Upper lobe of right lung (tissue), 1 donor: ENCODE results near the gene NDRG3. TPM values are rescaled to one million over a fixed set of nuclear protein-coding genes. Genes with fewer than 3 reads are reported as not detected.

Experiments
- ATAC-seq: fragments of 200-7000 bp; cut with Tn5 transposase; one replicate; pipeline ENCODE4 v1.9.1; 2020; ENCODE audit warnings: mild to moderate bottlenecking, moderate library complexity
- DNase-seq: peaks from one replicate; pipeline ENCODE4 v3.0.0-alpha.2; 2020
- H3K27ac ChIP-seq: fragments of 200-600 bp; one replicate; pipeline ENCODE4 v1.8.0; 2022
- H3K27me3 ChIP-seq: fragments of 200-600 bp; one replicate; pipeline ENCODE4 v1.8.0; 2022; ENCODE audit warnings: mild to moderate bottlenecking
- H3K36me3 ChIP-seq: fragments of 200-600 bp; one replicate; pipeline ENCODE4 v1.8.0; 2022
- H3K4me1 ChIP-seq: fragments of 200-600 bp; one replicate; pipeline ENCODE4 v1.8.0; 2022
- H3K4me3 ChIP-seq: fragments of 200-600 bp; one replicate; pipeline ENCODE4 v1.8.0; 2022; ENCODE audit warnings: mild to moderate bottlenecking
- H3K9me3 ChIP-seq: fragments of 200-600 bp; one replicate; pipeline ENCODE4 v1.8.0; 2022
- intact Hi-C: fragments of 100-400 bp; cut with DNase I; formaldehyde crosslinking; loops from one replicate; pipeline ENCODE4 v1.11.0; 2022
- total RNA-seq: library from RNA; stranded (reverse); fragmentation: NEBNext Ultra II Directional; extraction: Animal tissue kit (Norgen Biotek cat#: 25700); gene quantifications from one replicate; pipeline ENCODE4 v1.2.1, GENCODE V29; 2021
- TF ChIP-seq, protein P1 (sequence below): fragments of 200-600 bp; IDR thresholded peaks from one replicate; pipeline ENCODE4 v1.8.0; 2022; ENCODE audit warnings: antibody characterized with exemption
- donor health status: DM: no; HTN: yes; CAD: no; lungs with severe emphysema.

NDRG3 gene
- total RNA-seq, 1 donor from 2014 or later: 30.3 TPM

DNA sequence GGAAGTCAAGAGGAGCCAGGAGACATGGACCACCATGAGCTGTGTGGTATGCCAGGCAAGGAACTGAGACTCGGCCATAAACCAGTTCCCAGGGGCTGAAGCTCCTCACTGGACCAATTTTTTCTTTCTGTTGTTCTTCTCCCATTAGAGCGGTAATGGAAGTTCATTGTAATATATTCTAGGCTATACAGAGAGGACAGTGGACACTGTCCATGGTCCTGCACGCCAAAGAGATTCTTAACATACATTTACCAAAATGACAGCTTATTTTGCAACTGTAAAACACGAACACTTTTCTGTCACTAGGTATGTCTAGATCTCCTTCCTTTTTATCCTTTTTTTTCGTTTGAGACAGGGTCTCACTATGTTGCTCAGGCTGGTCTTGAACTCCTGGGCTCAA lies 40.8 kb upstream of the NDRG3 start:
- H3K4me1 ChIP-seq: no peaks in the 10 kb centered on the region
- no peaks in the 10 kb centered on the region for H3K9me3 ChIP-seq
- no peak for DNase-seq
- no peak overlapping the region for H3K4me3 ChIP-seq
- no peaks in the 10 kb centered on the region for H3K27me3 ChIP-seq
- TF ChIP-seq, protein P1, sequence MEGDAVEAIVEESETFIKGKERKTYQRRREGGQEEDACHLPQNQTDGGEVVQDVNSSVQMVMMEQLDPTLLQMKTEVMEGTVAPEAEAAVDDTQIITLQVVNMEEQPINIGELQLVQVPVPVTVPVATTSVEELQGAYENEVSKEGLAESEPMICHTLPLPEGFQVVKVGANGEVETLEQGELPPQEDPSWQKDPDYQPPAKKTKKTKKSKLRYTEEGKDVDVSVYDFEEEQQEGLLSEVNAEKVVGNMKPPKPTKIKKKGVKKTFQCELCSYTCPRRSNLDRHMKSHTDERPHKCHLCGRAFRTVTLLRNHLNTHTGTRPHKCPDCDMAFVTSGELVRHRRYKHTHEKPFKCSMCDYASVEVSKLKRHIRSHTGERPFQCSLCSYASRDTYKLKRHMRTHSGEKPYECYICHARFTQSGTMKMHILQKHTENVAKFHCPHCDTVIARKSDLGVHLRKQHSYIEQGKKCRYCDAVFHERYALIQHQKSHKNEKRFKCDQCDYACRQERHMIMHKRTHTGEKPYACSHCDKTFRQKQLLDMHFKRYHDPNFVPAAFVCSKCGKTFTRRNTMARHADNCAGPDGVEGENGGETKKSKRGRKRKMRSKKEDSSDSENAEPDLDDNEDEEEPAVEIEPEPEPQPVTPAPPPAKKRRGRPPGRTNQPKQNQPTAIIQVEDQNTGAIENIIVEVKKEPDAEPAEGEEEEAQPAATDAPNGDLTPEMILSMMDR: no peak
- ATAC-seq: no peak
- intact Hi-C loops: no loop called here
- H3K36me3 ChIP-seq: peaks cover 45% of the 10 kb centered on the region
- no peak overlapping the region for H3K27ac ChIP-seq

DNA sequence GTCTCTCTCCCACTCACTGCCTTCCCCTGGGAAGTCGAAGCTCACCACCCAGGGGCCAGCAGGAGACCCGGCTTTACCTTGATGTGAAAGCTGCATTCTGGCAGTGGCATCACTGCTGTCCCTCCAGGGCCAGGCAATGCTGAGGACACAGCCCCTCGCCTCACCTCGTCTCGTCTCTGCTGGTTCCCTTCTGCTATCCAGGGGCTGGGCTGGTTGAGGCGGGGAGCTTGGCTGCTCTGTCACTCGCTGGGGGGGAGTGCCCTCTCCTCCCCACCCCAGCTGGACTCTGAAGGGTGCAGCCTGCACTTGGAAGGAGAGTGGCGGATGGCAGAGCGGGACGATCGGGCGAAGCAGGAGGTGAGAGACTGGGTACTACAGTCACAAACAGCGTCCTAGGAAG lies 40.4 kb upstream of the NDRG3 start:
- peaks cover 41% of the 10 kb centered on the region for H3K36me3 ChIP-seq
- DNase-seq: no peak

DNA sequence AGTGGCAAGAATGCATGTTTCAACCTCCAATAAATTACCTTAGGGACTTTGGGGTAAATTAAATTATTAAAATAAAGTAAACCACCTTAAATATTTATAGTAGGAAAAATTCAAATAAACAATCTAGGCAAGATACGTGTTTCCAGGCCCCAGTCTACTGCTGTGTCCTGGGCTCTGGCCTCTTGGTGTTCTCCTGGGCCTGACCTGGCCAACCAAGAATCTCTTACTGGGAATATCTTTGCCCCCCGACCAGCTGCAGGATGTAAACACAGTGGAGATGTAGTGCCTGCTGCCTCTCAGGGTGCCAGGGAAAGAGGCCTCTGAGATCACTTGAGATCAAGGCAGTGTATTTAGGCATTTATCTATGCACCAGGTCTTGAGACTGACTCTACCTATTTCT lies 39.4 kb upstream of the NDRG3 start:
- ATAC-seq: no peak
- intact Hi-C loops: no loop called here
- no peak for DNase-seq
- Histone ChIP-seq H3K36me3 (peaks cover 45% of the 10 kb centered on the region), H3K27ac (no peak overlapping the region), H3K9me3 (no peaks in the 10 kb centered on the region), H3K4me1 (no peaks in the 10 kb centered on the region), H3K27me3 (no peaks in the 10 kb centered on the region), H3K4me3 (no peak overlapping the region)
- TF ChIP-seq, protein P1: no peak

More for the DNA sequence above, 40.4 kb upstream of the NDRG3 start:
- Histone ChIP-seq H3K27me3 (no peaks in the 10 kb centered on the region), H3K4me1 (no peaks in the 10 kb centered on the region), H3K27ac (no peak overlapping the region), H3K4me3 (no peak overlapping the region), H3K9me3 (no peaks in the 10 kb centered on the region)
- intact Hi-C loops: no loop called here
- no peak for ATAC-seq
- TF ChIP-seq, protein P1: no peak

DNA sequence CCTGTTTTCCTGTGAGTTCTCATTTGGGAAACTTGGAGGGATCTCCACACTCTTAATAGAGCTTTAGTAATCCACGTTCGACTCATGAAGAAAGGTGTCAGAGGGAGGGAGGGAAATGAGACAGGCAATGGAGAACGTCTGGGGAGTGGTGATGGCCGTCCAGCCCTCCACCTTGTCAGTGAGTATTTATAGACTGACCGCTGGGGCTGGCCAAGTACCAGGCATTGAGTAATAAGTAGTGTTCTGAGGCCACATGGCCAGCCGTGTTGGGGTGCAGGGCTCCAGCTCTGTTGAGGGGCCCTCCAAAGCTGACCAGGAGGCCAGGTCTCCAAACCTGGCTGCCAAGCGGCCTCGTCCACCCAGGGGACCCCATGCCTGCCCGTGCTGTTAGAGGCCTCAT lies 39.0 kb upstream of the NDRG3 start:
- no peak for DNase-seq
- Histone ChIP-seq H3K27me3 (no peaks in the 10 kb centered on the region), H3K4me1 (no peaks in the 10 kb centered on the region), H3K9me3 (no peaks in the 10 kb centered on the region), H3K36me3 (peaks cover 47% of the 10 kb centered on the region), H3K4me3 (no peak overlapping the region), H3K27ac (no peak overlapping the region)
- intact Hi-C loops: no loop called here
- peak; percentile 32 for ATAC-seq
- TF ChIP-seq, protein P1: no peak

DNA sequence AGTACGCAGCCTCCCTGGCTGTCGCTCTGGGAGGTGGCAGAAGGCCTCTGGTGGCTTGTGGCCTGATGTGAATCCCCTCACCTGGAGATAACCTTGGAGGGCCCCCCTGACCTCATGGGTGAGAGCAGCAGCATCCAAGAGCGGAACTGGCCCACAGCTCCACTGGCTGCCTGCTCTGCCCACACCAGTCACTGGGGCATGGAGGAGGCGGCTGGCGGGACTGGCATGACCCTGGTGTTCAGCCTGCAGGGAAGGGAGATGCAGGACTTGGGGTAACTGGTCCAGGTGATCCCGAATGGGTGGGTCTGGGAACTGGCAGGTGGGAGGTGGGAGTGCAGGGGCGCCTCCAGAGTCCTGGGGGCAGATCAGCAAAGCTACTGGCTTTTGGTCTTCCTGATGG lies 38.2 kb upstream of the NDRG3 start:
- no peaks in the 10 kb centered on the region for H3K4me1 ChIP-seq
- TF ChIP-seq, protein P1: no peak
- H3K27ac ChIP-seq: no peak overlapping the region
- H3K9me3 ChIP-seq: no peaks in the 10 kb centered on the region
- peaks cover 45% of the 10 kb centered on the region for H3K36me3 ChIP-seq
- intact Hi-C loops: no loop called here
- no peaks in the 10 kb centered on the region for H3K27me3 ChIP-seq
- ATAC-seq (no peak), DNase-seq (no peak)
- H3K4me3 ChIP-seq: no peak overlapping the region

DNA sequence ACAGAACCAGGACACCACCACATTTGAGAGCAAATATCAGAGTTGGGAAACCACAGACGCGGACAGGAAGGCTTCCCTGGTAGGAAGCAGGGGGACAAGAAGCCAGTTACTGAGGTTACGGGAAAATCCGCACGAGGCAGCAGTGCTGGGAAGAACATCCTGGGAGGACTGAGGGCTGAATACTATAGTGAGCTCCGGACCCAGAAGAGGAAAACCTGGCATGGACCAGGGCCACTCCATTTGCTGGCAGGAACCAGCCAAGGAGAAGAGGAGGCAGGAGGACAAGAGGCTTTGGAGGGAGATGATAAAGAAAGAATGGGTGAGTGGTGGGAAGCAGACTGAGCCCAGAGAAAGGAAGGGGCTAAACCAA lies 33.8 kb upstream of the NDRG3 start:
- intact Hi-C loops: no loop called here
- H3K27me3 ChIP-seq: no peaks in the 10 kb centered on the region
- ATAC-seq: no peak
- no peaks in the 10 kb centered on the region for H3K4me1 ChIP-seq
- no peak for DNase-seq
- no peak overlapping the region for H3K4me3 ChIP-seq
- TF ChIP-seq, protein P1: no peak
- H3K27ac ChIP-seq: no peak overlapping the region
- H3K9me3 ChIP-seq: no peaks in the 10 kb centered on the region
- peaks cover 17% of the 10 kb centered on the region for H3K36me3 ChIP-seq
